Measurements from ENCODE around the gene PGLYRP4. TPM values are rescaled to one million over a fixed set of nuclear protein-coding genes. Genes with fewer than 3 reads are reported as not detected.
"Not testable (repeated sequence)": the region's sequence is repeated elsewhere in the genome, so short reads cannot be mapped to it uniquely, and the experiment has no call there.

The PGLYRP4 gene
- total RNA-seq, 1 experiment from 2014 or later: not detected

DNA sequence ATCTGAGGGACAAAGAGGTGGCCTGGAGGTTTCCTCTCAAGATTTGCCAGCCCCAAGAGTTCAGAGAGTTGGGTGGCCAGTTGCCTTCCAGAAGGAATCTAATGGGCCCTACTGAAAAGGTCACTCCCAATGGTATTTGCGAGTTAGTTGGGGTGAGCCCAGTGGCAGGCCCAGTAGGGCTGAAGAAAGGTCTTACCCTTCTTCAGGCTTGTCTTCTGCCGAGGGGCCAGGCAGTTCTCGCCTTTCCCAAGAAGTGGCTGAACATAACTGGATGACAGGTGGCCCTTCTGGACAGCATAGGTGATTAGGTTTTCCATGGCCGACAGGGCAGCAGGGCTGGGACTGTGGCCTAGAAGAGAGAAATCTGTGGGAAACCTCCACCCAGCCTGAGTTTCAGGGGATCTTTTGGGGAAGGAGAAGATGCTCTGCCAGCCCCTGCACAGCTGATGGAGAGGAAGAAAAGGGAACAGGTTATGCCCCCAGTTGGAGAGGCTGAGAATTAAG, 7.2 kb downstream of the PGLYRP4 start:
- no peak for DNase-seq (ENCODE audit: low spot score)

GRCh38 chr1:153340356-153340755, 8.3 kb downstream of the PGLYRP4 start:
- DNase-seq (ENCODE audit: low spot score): no peak

GRCh38 chr1:153339802-153340201, 8.8 kb downstream of the PGLYRP4 start:
- DNase-seq (ENCODE audit: low spot score): no peak

DNA sequence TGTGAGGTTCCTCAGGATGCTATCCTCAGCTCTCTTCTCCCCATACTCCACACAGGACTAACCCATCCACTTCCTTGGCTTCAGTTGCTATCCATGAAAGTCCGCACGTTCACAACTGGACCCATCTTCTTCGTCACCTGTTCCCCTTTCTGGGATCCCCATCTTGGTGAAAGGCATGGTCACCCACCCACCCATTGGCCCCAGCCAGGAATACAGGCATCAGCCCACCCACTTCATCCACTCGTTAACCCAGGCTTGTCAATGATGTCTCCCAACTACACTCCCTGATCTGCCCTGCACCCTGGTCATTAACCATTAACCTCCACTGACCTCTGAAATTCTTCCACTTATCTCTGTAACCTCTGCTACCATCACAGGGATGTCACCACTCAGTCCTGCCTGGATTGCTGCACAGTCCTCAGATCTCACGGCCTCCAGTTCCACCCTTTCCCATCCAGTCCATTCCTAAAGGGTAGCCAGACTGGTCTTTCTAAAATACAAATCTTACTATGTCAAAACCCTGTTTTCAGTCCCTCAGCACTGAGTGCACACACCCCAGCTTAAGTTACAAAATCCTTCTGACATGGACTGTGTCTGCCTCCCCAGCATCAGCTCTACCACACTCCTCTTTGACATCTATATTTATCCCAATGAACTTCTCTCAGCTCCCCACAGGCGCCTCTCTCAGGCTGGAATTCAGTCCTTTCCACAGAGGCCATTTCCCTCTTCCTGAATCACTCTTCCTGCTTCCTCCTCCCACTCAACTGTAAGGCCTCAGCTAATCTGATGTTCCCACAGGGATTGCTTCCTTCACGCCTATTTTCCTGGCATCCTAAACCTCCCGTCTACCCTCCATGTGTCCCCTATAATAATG, 10.4 kb downstream of the PGLYRP4 start:
- DNase-seq (ENCODE audit: low spot score): no peak

DNA sequence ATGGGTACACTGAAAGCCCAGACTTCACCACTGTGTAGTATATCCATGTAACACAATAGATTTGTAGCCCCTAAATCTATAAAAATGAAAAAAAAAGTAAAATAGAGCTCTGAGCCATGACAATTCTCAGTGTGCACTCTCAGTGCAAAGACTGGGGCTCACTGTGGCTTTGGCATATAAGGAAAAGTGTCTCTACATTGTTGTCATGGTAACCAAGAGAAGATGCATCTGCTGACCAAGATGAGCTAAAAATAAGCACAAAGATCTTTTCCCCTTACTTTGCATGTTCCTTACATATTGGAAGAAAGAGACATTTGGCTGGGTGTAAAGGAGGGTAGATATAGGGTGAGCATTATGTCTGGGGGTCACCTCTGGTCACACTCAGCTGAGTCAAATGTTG, 12.0 kb downstream of the PGLYRP4 start:
- no peak for DNase-seq (ENCODE audit: low spot score)

GRCh38 chr1:153333902-153334301, 14.7 kb downstream of the PGLYRP4 start:
- DNase-seq (ENCODE audit: low spot score): no peak

DNA sequence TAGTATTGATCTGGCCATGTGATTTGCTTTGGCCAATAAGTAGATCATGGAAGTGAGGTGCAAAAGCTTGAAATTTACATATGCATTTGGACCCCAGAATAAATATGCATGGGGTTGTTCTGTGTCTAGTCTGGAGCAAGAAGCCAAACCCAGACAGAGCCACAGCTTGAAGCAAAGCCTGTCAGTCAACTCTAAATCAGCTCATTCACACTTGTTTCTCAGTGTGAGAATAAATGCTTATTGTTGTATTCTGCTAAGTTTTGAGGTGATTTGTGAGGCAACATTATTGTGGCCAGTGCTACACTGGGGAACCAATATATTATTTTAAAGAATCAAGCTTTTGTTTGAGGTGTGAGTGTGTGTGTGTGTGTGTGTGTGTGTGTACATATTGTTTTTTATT, 23.7 kb downstream of the PGLYRP4 start:
- DNase-seq (ENCODE audit: low spot score): no peak

DNA sequence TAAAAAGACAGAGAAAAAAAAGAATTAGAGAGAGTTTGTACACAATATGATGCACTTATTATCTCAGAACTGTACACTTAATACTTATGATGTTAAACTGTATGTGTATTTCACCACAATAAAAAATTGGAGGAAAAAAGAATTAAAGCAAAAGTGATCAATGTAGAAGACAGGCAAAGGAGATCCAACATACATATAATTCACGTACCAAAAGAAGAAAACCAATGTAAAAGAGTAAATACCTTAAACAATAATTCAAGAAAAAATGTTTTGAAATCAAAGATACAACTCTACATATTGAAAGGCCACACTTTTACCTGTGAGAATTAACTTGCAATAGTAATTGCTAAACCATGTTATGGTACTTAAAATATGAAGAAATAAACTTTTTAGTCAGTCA, 26.1 kb downstream of the PGLYRP4 start:
- no peak for DNase-seq (ENCODE audit: low spot score)

DNA sequence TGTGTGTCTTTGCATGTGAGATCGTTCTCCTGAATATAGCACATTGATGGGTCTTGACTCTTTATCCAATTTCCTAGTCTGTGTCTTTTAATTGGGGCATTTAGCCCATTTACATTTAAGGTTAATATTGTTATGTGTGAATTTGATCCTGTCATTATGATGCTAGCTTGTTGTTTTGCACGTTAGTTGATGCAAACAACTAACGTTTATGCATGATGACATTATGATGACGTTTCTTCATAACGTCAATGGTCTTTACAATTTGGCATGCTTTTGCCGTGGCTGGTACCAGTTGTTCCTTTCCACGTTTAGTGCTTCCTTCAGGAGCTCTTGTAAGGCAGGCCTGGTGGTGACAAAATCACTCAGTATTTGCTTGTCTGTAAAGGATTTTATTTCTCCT, 30.5 kb downstream of the PGLYRP4 start:
- not testable (repeated sequence) for DNase-seq (ENCODE audit: low spot score)

DNA sequence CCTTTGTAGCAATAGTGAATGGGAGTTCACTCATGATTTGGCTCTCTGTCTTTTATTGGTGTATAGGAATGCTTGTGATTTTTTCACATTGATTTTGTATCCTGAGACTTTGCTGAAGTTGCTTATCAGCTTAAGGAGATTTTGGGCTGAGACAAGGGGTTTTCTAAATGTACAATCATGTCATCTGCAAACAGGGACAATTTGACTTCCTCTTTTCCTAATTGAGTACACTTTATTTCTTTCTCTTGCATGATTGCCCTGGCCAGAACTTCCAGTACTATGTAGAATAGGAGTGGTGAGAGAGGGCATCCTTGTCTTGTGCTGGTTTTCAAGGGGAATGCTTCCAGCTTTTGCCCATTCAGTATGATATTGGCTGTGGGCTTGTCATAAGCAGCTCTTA, 32.6 kb downstream of the PGLYRP4 start:
- not testable (repeated sequence) for DNase-seq (ENCODE audit: low spot score)

GRCh38 chr1:153314388-153314787, 34.3 kb downstream of the PGLYRP4 start:
- not testable (repeated sequence) for DNase-seq (ENCODE audit: low spot score)

GRCh38 chr1:153313288-153313687, 35.4 kb downstream of the PGLYRP4 start:
- no peak for DNase-seq (ENCODE audit: low spot score)

DNA sequence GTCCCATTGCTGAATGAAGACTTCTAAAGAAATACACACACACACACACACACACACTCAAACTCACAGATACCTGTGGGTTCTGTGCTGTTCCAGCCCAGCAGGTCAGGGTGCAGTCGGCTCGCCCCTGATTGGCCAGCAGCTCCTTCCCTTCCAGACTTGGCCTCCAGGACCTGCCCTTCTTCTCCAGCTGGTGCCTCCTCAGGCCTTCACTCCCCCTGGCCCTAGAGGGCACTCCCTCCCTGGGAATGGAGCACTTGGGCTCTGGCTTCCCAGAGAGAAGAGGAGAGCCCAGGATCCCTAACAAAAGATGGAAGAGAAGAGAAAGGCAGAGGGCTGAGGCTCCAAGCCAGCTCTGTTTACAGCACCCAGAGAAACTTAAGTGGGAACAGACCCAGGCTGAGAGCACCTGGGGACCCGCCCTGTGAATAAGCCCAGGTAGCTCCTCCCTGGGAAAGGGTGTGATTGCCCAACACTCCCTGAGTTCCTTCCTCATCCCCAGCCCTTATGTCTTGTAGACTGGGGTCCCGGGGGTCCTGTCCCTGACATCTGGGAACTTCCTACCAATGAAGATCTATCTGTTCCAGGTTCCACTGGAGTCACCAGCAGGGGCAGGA, 36.0 kb downstream of the PGLYRP4 start, which contains the start of gene PGLYRP3:
Gene PGLYRP3 (minus strand): TSS at position 383 of the 617 bp plus-strand sequence. CDS start 2,287 bp downstream, outside the sequence.
- DNase-seq (ENCODE audit: low spot score): peak; percentile 18

GRCh38 chr1:153310526-153310925, 38.1 kb downstream of the PGLYRP4 start:
- no peak for DNase-seq (ENCODE audit: low spot score)

DNA sequence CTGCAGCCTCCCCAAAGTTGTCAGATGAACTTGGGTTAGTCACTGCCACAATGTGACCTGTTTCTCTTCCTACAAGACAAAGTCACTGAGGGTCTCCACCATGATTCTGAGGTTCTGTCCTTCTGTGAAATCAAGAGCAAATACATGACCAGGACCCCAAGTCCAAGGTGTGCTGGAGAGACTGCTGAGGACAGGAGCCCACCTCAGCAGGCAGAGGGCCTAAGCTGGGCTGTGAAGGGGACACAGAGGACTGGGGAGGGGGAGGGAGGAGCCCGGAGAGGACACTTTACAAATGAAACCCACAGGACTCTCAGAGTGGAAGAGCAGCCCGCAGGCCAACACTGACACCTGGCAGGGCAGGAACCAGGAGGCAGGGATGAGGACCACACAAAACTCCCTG, 39.2 kb downstream of the PGLYRP4 start:
- no peak for DNase-seq (ENCODE audit: low spot score)

DNA sequence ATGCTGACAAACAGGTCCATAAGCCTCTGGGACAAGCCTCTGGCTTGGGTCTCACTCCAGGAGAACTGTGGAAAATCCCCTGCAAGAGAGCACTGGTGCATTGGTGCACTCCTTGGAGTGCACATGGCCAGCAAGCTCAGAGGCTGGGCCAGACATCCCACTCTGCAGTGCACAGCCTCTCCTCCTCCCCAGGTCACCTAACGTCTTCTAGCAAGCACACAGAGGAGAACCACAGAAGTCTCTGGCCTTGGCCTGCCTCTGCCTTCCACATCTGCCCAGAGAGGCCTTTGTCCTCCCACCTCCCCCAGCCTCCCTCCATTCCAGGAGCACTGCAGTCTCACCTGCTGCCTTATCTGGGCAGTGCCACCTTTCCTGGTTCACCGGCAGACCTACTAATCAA, 40.1 kb downstream of the PGLYRP4 start:
- no peak for DNase-seq (ENCODE audit: low spot score)

DNA sequence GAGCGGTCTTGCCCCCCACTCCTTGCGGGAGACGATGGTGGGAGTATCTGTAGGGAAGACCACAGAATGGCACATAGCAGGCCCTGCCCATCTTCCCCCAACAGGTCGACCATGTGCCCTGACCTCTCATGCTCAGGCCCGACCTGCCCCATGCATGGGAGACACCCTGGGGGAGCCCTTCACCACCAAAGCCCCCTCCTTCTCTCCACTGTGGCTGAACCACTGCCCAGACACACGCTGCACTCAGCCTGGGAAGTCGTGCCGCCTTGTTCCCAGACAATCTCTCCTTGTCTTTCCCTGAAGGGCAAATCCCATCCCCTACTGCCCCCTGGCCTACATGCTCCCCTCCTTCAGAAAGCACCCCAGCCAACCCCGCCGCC, 41.4 kb downstream of the PGLYRP4 start:
- no peak for DNase-seq (ENCODE audit: low spot score)

GRCh38 chr1:153306303-153307220, 42.1 kb downstream of the PGLYRP4 start:
- DNase-seq (ENCODE audit: low spot score): no peak

- no peak for DNase-seq (ENCODE audit: low spot score)
These were observed 43.0 kb downstream of the PGLYRP4 start for GRCh38 chr1:153305682-153306081.

DNA sequence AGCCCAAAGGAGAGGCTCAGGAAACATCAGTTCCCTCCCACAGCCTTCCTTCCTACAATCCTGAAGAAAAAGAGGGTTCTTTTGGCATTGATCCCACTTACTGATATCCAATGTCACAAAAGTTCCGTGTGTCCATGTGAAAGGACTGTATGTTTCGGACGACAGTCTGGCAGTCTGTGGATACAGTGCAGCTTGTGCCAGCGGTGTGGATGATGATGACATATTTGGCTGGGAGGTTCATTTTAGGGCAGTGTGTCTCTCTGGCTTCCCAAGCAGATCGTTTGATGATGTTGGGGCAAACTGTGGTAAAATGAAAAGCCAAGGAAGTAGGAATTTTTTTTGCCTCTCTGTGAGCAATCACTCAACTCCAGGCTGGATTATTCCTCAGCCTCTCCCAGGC, 46.3 kb downstream of the PGLYRP4 start:
- no peak for DNase-seq (ENCODE audit: low spot score)

DNA sequence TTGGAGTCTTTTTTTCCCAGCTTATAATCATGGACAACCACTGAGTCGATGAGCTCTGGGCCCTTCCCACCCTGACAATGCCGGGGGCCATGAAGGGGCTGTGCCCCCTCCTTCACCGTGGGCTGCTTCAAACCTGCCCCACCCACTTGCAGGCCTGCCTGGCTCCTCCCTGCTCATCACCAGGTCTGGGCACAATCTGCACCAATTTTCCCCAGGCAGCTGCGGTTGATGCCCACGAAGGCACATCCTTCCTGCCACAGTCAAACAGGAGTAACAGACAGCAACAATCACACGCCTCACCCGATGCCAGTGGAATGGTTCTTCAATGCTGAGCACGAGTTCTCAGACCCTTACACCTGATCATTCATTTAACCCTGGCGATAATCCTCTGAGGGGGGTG, 54.8 kb downstream of the PGLYRP4 start:
- no peak for DNase-seq (ENCODE audit: low spot score)

DNA sequence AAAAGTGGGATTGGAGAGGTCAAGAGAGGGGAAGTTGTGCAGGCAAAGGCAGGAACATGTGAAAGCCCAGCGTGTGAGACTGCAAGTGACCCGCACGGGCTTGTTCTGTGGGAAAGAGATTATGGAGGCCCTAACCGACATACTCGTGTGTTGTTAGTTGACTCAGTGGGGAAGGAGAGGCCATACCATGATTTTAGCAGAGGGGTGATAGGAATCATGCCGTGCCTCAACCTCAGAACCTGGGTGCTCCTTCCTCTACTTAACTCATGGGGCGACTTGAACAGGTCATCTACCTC, 55.2 kb downstream of the PGLYRP4 start:
- DNase-seq (ENCODE audit: low spot score): no peak

Measured in HT-29 (cell line).